Cerebellar cortex (tissue), 1 donor: ENCODE data around the gene LSM10.

Experiments used
- DNase-seq: peaks from one replicate; pipeline ENCODE4 v3.0.0-alpha.2; 2015; ENCODE audit warnings: low spot score

The LSM10 gene

DNA sequence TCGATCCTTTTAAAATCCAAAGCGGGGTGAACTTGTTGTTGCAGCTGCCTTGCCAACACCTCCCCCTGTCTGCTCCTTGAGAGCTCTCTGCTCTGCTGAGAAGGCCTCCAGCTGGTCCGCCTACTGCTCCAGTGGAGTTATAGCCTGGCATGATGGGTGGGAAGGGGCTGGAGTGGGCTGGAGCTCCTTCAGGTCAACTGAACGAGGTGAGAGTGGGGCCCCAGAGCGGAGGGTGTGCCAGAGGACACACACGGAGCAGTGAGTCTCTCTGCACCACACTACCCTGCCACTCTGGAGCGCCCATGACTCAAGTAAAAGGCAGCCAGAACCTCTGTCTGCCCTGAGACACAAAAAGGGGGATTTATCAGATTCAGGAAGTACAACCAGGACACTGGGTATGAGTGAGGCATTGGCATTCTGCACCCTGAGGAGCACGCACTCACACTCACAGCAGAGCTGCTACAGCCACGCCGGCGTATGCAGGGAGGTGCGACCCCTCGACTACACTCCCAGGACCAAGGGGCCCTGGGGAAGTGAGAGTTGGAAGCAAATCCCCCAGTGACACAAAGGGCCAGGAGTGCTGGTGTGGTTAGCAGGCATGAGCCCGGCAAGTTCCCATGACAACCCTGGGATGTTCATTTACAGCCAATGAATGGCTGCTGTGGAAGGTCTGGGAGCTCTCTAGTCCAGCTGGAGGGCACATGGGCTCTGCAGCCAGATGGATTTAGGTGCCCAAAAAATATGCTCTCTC, 46.3 kb downstream of the LSM10 start:
- no peak for DNase-seq

DNA sequence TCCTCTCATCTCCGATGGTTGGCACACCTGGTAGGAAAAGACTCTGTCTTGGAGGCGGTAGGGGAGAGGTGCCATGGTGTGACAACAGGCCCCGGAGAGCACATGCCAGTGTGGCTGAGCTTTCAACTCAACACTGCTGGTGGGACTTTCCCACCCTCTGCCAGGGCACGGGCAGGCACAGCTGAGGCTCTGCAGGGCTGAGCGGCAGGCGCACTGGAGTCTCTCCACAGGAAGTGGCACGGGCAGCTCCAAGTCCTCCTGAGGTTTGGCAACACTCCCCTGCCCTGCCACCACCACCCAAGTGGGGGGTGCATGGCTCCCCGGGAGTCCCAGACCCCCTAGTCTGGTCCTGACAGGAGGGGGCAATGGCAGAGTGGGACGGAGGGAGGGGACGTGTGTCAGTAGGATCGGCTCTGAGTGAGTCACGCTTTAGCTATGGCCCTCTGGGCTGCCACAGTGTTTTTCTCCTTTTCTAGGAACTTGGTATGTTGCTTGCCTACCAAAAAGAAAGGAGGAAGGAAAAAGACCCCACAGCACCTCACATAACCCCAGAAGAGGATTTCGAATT, 47.0 kb downstream of the LSM10 start:
- DNase-seq, result no peak

GRCh38 chr1:36349839-36350238, 47.9 kb downstream of the LSM10 start:
- DNase-seq, result no peak

GRCh38 chr1:36349241-36349671, 48.5 kb downstream of the LSM10 start:
- no peak for DNase-seq

GRCh38 chr1:36346741-36347370, 50.9 kb downstream of the LSM10 start:
- DNase-seq, result no peak

GRCh38 chr1:36345353-36345752, 52.4 kb downstream of the LSM10 start:
- DNase-seq, result no peak

DNA sequence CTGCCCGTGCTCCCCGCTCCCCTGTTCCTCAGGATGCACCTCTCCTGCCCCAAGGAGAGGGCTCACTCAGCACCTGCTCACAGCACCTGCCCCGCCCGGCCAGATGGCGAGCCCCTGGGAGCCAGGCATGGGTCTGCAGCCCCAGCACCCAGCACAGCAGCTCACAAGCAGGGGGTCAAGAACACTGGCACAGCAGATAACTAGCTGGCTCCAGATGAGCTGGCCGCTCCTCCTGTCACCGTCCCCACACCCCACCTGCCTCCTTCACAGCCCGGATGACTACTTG, 53.4 kb downstream of the LSM10 start:
- no peak for DNase-seq

GRCh38 chr1:36343651-36344394, 53.9 kb downstream of the LSM10 start:
- DNase-seq, result no peak
